HG03558 (cell line): Measurements from ENCODE around the gene WDTC1.

ENCODE experiments used
- ATAC-seq: cut with Tn5 transposase; IDR thresholded peaks from one replicate; pipeline ENCODE4 v1.9.1; 2021; ENCODE audit warnings: moderate number of reproducible peaks; ENCODE audit not compliant: unreplicated experiment; ENCODE audit errors: extremely low read depth

WDTC1 gene

GRCh38 chr1:27350663-27351540 lies 116.5 kb downstream of the WDTC1 start:
- no peak for ATAC-seq

- ATAC-seq: no peak
Observed at GRCh38 chr1:27351541-27352107, 117.2 kb downstream of the WDTC1 start.

- ATAC-seq: no peak
Observed at GRCh38 chr1:27353166-27353565, 118.7 kb downstream of the WDTC1 start.

GRCh38 chr1:27353629-27354028 lies 119.2 kb downstream of the WDTC1 start:
- ATAC-seq: no peak

- no peak for ATAC-seq
Observed at GRCh38 chr1:27355683-27356082, 121.3 kb downstream of the WDTC1 start.

GRCh38 chr1:27356277-27356618 lies 121.8 kb downstream of the WDTC1 start:
- ATAC-seq: no peak

- no peak for ATAC-seq
Observed at GRCh38 chr1:27356619-27357280, 122.3 kb downstream of the WDTC1 start.

GRCh38 chr1:27357281-27358037 lies 123.0 kb downstream of the WDTC1 start:
- ATAC-seq: no peak
